Stimulated activated CD8-positive, alpha-beta memory T cell treated with anti-CD3 and anti-CD28 coated beads, Interleukin-7, amount 100 ng/mL, for 48 hours (primary cell): Measurements from ENCODE around the gene PTX4.

Source experiments
- DNase-seq, 2 donors: peaks; one replicate each; pipeline ENCODE4 v3.0.0-alpha.2; 2020; ENCODE audit warnings: low read depth in 1 of 2; ENCODE audit errors: extremely low read depth in 1 of 2

PTX4 gene

GRCh38 chr16:1525871-1526607 lies 37.3 kb upstream of the PTX4 start:
- DNase-seq: no peak

- DNase-seq: no peak
Measured at GRCh38 chr16:1524366-1524765, 35.6 kb upstream of the PTX4 start.

- DNase-seq: no peak
Measured at GRCh38 chr16:1523581-1524245, 35.0 kb upstream of the PTX4 start.

GRCh38 chr16:1520461-1520860 lies 31.7 kb upstream of the PTX4 start:
- no peak for DNase-seq

DNA sequence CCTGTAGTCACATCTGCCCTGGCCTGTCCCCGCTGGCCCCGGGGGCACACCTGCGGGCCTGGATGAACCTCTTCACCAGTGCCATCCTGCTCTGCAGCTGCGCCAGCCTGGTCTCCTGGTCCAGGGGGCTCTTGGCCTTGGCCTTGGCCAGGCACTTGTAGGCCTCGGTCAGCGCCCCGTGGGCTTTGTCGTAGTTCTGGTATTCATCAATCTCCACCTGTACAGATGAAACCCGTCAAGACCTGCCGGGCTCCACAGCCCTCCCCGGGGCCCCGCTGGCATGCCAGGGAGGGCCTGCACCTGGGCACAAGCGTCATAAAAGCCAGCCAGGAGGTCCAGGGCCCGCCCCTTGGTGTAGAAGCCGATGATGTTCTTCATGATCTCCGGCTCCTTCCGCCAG lies 31.1 kb upstream of the PTX4 start:
- DNase-seq: no peak

DNA sequence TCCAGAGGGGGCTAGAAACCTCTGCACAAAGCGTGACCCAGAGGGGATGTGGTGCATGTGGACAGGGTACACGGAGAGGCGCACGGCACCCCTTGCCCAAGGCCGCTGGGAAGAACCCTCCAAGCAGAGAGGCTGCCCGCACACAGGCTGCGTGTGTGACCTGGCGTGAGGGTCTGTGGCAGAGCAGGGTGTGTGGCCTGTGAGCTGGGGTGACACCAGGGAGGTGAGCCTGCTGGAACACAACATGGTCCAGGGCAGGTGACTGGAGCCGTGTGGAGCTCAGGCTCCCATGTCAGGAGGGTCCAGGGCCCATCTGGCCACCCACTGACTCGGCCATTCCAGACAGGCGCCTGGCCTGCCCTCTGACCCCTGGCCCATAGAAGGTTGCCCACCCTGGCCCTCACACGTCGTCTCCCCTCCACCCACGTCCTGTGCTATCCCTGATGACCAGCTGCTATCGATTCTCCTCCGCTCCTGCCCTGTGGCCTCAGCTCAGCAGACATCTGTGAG lies 29.9 kb upstream of the PTX4 start:
- no peak for DNase-seq

GRCh38 chr16:1514507-1514906 lies 25.8 kb upstream of the PTX4 start:
- no peak for DNase-seq

DNA sequence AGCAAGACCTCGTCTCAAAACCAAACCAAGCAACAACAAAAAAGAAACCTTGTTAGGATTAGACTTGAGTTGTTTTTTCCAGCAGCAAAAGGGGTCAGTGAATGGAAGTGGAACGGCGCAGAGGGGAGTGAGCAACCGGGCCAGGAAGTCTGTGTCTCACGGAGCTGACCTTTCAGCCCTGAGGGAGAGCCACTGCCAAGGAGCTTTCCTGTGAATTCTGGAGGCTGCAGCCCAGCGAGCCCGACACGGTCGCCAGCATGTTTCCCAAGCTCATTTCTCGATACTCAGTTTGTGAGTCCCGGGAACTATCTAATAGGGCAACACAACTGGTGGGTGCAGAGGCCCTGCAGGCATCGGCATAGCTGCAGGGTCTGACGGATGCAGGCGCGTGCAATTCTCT lies 24.0 kb upstream of the PTX4 start:
- DNase-seq: no peak

GRCh38 chr16:1511662-1512569 lies 23.2 kb upstream of the PTX4 start:
- DNase-seq: no peak

DNA sequence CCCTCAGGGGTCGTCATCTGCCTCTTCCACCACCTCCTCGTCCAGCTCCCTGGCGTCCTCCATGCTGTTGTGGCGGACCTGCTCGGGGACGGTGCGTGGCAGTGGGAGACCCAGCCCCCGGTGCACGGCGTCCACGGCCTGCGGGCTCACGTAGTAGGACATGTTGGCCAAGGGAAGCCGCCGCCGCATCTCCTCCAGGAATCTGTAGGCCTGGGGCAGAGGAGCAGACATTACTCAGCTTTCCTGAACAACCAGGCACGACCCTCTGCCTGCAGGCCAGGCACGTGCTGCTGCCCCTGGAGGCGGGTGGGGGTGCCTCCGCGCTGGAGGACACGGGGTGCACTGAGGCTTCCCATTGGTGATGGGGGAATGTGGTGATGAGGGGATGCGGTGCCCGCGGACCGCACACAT lies 22.2 kb upstream of the PTX4 start:
- DNase-seq: no peak

GRCh38 chr16:1510272-1510671 lies 21.5 kb upstream of the PTX4 start:
- DNase-seq: no peak

DNA sequence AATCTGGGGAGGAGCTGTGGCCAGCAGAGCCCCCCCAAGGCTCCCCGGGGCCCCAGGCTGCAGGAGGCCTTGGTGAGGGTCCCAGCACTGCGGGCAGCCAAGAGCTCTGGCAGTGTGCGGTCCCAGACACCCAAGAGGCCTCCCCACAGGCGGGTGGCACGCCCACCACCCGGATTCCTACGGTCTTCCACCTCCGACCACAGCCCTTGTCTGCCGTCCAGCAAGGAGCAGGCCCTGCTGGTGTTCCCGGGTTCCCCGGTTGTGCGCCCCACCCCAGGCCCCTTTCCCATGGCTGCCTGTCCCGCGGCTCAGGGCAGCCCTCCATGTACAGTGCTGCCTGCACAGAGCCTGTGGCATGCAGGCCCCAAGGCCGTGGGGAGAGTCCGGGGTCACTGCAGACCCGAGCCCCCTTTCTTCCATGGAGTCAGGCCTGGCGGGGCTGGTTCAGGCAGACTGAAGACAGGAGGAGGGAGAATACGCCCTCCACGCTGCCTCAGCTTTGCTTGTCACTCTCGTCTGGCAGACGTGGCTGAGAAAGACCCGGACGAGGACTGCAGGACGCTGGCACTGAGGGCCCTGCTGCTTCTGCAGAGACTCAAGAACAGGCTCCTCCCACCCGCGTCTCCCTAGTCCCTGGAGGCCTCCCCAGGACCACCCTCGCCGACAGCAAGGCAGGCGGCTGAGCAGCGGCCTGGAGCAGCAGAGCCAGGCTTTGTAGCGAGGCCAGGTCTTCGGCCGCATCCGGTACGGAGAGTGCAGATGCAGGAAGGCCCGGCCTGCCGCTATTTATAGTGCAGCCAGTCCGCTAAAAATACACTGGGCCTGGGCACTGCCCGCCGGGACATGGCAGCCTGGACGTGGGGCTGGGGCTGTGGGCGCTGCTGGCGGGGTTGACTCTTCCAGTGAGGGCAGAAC lies 20.8 kb upstream of the PTX4 start:
- no peak for DNase-seq

GRCh38 chr16:1508494-1509187 lies 19.9 kb upstream of the PTX4 start:
- no peak for DNase-seq

DNA sequence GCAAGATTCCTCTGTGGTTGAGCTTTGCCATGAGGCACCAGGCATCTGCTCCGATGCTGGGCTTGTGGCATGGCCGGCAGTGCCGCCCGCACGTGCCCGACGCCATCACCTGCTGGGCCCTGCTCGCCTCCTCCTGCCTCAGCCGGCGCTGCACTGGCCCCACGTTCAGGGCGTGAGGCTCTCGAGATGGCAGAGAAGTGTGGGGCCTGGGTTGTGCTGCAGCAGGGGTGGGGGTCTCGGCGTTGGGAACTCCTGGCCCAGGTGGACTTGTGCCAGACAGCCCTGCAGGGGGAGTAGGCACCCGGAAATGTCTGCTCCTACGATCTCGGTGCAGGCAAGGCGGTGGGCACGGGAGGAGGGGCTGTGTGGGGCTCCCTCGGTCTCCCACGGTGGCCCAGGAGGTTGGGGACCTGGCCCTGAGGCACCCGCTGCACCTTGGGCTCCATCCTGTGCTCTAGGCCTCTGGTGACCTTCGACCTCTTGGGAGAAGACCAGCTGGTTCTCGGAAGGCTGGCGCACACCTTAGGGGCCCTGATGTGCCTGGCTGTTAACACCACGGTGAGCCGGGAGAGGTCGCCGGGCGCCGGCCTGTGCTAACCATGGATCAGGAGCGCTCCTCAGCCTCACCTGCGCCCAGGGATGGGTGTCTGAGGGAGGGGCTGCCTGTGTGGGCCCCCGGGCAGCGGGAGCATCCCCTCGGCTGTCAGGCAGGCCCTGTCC lies 17.9 kb upstream of the PTX4 start:
- DNase-seq: no peak

GRCh38 chr16:1505912-1506311 lies 17.2 kb upstream of the PTX4 start:
- no peak for DNase-seq

GRCh38 chr16:1505073-1505844 lies 16.5 kb upstream of the PTX4 start:
- DNase-seq: no peak

GRCh38 chr16:1503110-1503955 lies 14.6 kb upstream of the PTX4 start:
- DNase-seq: no peak
